ENCODE data around the gene MAP3K14. TPM values are rescaled to one million over a fixed set of nuclear protein-coding genes. Genes with fewer than 3 reads are reported as not detected.

The MAP3K14 gene
- total and polyA plus RNA-seq, 12 donors, result 6.7 to 24.1 (median 12.6) TPM

GRCh38 chr17:45231481-45232116 lies 85.2 kb downstream of the MAP3K14 start:
- peaks cover 0 to 44% (median 0%) of the 10 kb centered on the region in 9 donors for H3K36me3 ChIP-seq
- intact Hi-C loops (cut with DNase I), result loop anchor here in 1 of 10 donors (5.0 kb wide), 1 partner anchor 151 kb away; no protein-coding TSS in a partner anchor
- peak in 1 of 2 donors; percentile 39 for DNase-seq
- peak in 6 of 9 donors; percentile 11 to 31 (median 26) for TF ChIP-seq CTCF (IDR thresholded peaks at IDR 0.05)
- H3K9me3 ChIP-seq, result no peaks in the 10 kb centered on the region
- no peaks in the 10 kb centered on the region for H3K27me3 ChIP-seq
- peak overlapping the region in 4 of 10 donors; percentile 73 to 91 (median 85) for H3K27ac ChIP-seq
- no peak for ATAC-seq
- H3K4me1 ChIP-seq, result peaks cover 23 to 78% (median 51%) of the 10 kb centered on the region in 9 donors
- WGBS, 2 donors, result 81 to 83% methylated on average over 19 of the region's 19 CpGs
- no peak overlapping the region for H3K4me3 ChIP-seq

- Histone ChIP-seq H3K36me3 (peaks cover 0 to 37% (median 0%) of the 10 kb centered on the region in 9 donors), H3K4me1 (peaks cover 24 to 82% (median 58%) of the 10 kb centered on the region in 9 donors), H3K27me3 (no peaks in the 10 kb centered on the region), H3K4me3 (no peak overlapping the region), H3K9me3 (no peaks in the 10 kb centered on the region), H3K27ac (peak overlapping the region in 6 of 10 donors; percentile 31 to 91 (median 80))
- TF ChIP-seq CTCF (IDR thresholded peaks at IDR 0.05), result no peak
- peak; percentile 57 to 78 for DNase-seq
- 50 to 51% methylated on average over 12 of the region's 12 CpGs for WGBS, 2 donors
- intact Hi-C loops (cut with DNase I), result loop anchor here in 1 of 10 donors (5.0 kb wide), 1 partner anchor 151 kb away; no protein-coding TSS in a partner anchor
- peak in 1 of 8 donors; percentile 2 for ATAC-seq
These were observed 85.9 kb downstream of the MAP3K14 start for GRCh38 chr17:45230787-45231480.

GRCh38 chr17:45230410-45230786 lies 86.4 kb downstream of the MAP3K14 start:
- peak overlapping the region in 7 of 10 donors; percentile 73 to 91 (median 82) for H3K27ac ChIP-seq
- DNase-seq (no peak), ATAC-seq (no peak)
- H3K9me3 ChIP-seq, result no peaks in the 10 kb centered on the region
- peaks cover 0 to 32% (median 0%) of the 10 kb centered on the region in 9 donors for H3K36me3 ChIP-seq
- H3K4me3 ChIP-seq, result no peak overlapping the region
- H3K4me1 ChIP-seq, result peaks cover 24 to 82% (median 63%) of the 10 kb centered on the region in 9 donors
- no peak for TF ChIP-seq CTCF (IDR thresholded peaks at IDR 0.05)
- intact Hi-C loops (cut with DNase I), result loop anchor here in 1 of 10 donors (5.0 kb wide), 1 partner anchor 152 kb away; no protein-coding TSS in a partner anchor
- H3K27me3 ChIP-seq, result no peaks in the 10 kb centered on the region
- WGBS, 2 donors, result 89 to 93% methylated on average over 4 of the region's 4 CpGs

GRCh38 chr17:45229681-45230409 lies 87.0 kb downstream of the MAP3K14 start:
- peak overlapping the region in 2 of 10 donors; percentile 7 to 70 for H3K4me3 ChIP-seq
- intact Hi-C loops (cut with DNase I), result loop anchor here in 3 of 10 donors (5.0 to 10.0 kb wide), 3 partner anchors 45 to 152 kb away; partner anchors contain the start of gene MAP3K14 (in 1 of the 3)

More at GRCh38 chr17:45229681-45230409, 87.0 kb downstream of the MAP3K14 start:
- peaks cover 27 to 82% (median 66%) of the 10 kb centered on the region in 9 donors for H3K4me1 ChIP-seq
- H3K36me3 ChIP-seq, result peaks cover 0 to 27% (median 0%) of the 10 kb centered on the region in 9 donors
- no peak for TF ChIP-seq CTCF (IDR thresholded peaks at IDR 0.05)
- WGBS, 2 donors, result 84 to 91% methylated on average over 16 of the region's 16 CpGs
- H3K27ac ChIP-seq, result peak overlapping the region; percentile 16 to 91 (median 80)
- ATAC-seq, result peak in 4 of 8 donors; percentile 1 to 35 (median 18)
- DNase-seq, result peak in 1 of 2 donors; percentile 62
- H3K27me3 ChIP-seq, result no peaks in the 10 kb centered on the region
- no peaks in the 10 kb centered on the region for H3K9me3 ChIP-seq
